NCI-H1417 treated with DMSO at 0.1 percent for 48 hours (cell line): ENCODE data around the gene PINK1.

ENCODE experiments used
- DNase-seq: peaks from one replicate; lab custom pipeline; 2025; lab: John Stamatoyannopoulos, UW

The PINK1 gene

GRCh38 chr1:20610970-20611369 lies 22.3 kb upstream of the PINK1 start:
- no peak for DNase-seq

- DNase-seq: no peak
These were observed 21.6 kb upstream of the PINK1 start for GRCh38 chr1:20611652-20612051.

DNA sequence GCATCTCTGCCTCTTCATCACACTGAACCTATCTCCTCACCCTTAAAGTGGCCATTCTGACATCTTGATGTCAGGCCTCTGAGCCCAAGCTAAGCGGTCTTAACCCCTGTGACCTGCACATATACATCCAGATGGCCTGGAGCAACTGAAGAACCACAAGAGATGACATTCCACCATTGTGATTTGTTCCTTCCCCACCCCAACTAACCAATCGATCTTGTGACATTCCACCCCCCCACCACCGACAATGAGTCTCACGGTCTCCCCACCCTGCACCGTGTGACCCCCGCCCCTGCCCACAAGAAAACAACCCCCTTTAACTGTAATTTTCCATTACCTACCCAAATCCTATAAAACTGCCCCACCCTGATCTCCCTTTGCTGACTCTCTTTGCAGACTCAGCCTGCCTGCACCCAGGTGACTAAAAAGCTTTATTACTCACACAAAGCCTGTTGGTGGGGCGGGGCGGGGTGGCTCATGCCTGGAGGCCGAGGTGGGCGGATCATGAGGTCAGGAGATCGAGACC lies 21.0 kb upstream of the PINK1 start:
- DNase-seq: no peak

- no peak for DNase-seq
These were observed 19.1 kb upstream of the PINK1 start for GRCh38 chr1:20614131-20614579.

DNA sequence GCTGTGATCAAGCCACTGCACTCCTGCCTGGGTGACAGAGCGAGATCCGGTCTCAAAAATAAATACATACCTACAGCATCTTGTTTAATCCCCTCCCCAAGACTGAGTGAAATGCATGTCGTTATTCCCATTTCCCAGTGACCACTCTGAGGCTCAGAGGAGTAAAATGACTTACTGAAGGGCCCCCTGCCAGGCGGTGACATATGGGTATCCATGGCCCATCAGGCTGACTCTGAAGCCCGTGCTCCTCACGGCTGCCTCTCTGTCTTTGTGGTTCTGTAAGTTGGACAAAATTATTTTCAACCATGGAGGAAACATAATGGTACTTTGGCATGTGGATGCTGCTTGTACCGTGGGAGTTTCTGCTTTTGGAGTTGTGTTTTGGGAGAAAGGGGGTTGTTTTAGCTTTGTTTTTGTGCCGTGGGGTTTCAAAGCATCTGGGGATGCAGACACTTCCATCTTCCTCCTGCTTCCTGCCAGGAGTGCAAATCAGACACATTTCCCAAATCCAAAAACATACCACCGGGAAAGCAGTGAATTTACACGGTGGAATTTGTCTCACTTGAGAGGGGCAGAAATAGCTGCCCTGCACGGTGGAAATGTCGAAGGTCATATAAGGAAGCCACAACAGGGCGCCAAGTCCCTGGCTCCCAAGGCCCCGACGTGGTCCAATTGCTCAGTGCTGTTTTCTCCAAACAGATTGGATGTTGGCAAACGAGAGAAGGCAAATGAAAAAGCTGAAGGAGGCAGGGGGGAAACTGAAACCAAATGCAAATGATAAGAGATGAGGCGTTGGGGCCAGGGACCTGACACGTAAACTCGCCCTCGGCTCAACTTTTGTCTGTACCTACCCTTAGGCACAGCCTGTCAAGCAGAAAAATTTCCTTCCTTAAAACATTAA lies 17.1 kb upstream of the PINK1 start:
- no peak for DNase-seq

DNA sequence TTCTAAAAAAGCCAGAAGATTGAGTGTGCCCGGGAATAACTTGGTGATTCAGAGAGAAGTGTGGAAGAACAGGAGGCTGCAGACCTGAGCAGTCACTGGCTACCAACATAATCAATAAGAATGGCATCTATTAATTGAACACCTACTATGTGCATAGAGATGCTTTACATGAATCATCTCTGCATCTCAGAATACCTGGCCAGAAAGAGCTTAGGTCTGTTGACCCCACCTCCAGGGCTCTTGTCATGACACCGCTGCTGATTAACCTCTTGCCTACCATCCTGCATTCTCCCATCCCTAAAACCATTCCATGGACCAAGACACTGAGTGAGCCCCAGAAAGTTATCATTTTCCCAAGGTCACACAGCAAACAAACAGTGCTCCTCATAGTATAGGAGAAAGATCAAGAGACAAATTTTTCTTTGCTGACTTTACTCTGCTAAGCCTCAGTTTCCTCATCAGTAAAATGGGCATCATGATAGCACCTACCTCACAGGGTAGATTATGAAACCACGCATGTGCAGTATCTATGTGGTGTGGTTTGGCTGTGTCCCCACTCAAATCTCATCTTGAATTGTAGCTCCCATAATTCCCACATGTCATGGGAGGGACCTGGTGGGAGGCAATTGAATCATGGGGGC lies 16.3 kb upstream of the PINK1 start:
- DNase-seq: no peak

GRCh38 chr1:20618550-20618949 lies 14.7 kb upstream of the PINK1 start:
- DNase-seq: no peak

- DNase-seq: no peak
These were observed 13.3 kb upstream of the PINK1 start for GRCh38 chr1:20619999-20620398.

DNA sequence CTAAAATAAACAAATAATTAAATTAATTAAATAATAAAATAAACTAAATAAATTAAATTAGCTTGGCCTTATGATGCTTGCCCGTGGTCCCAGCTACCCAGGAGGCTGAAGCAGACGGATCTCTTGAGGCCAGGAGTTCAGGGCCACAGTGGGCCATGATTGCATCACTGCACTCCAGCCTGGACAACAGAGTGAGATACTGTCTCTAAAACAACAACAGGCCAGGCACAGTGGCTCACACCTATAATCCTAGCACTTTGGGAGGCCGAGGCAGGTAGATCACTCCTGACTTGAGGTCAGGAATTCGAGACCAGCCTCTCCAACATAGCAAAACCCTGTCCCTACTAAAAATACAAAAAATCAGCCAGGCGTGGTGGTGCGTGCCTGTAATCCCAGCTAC lies 12.2 kb upstream of the PINK1 start:
- DNase-seq: no peak

GRCh38 chr1:20624709-20625108 lies 8.5 kb upstream of the PINK1 start:
- no peak for DNase-seq

DNA sequence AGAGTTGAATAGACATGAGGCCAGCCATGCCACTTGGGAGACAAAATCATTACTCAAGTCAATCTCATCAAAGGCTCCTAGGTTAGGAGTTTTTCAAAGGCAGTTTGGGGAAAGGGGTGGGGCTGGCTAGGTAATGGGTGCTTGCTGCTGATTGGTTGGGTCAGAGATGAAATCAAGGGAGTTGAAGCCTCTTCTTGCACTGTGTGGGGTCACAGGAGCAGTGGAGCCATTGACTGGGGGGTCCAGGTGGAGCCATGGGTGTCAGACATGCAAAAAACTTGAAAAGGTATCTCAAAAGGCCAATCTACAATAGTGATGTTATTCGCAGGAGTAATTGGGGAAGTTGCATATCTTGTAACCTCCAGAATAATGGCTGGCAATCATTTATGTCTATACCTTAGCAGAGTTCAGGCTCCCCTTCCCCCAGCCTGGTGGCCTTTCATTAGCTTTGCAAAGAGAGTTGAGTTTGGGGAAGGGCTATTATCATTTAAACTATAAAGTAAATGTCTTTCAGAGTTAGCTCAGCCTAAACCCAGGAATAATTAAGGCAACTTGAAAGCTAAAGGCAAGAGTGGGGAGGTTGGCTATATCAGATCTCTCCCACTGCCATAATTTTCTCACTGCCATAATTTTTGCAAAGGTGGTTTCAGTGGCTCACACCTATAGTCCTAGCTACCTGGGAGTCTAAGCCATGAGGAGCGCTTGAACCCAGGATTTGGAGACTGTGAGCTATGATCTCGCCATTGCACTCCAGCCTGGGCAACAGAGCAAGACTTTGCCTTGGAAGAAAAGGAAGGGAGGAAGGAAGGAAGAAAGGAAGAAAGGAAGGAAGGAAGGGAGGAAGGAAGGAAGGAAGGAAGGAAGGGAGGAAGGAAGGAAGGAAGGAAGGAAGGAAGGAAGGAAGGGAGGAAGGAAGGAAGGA lies 7.8 kb upstream of the PINK1 start:
- DNase-seq: no peak

DNA sequence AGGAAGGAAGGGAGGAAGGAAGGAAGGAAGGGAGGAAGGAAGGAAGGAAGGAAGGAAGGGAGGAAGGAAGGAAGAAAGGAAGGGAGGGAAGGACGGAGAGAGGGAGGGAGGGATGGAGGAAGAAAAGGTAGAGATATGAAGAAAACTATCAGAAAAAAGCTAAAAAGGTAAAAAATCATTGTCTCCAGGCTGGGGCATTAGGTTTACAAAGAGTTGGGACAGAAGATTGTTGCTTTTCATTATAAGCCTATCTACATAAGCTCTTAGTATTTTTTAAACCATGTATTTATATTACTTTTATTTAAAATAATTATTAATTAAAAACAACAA lies 7.2 kb upstream of the PINK1 start:
- no peak for DNase-seq

DNA sequence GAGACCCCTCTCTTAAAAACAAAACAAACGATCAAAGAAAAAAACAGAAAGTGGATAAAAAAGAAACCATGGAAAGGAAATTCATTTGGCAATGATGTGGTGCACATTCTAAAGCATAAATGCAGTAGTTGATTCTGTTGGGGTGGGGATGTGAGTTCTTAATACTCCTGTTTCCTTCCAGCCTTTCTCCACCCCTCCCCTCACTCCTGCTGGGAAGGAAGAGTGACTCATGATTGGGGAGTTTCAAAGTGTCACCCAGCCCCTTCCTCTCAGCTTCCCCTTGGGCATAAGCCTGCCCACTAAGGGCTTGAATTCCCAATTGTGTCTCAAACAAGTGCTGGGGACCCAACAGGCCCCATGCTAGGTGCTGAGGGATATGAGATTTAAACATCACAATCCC lies 6.7 kb upstream of the PINK1 start:
- DNase-seq: no peak

DNA sequence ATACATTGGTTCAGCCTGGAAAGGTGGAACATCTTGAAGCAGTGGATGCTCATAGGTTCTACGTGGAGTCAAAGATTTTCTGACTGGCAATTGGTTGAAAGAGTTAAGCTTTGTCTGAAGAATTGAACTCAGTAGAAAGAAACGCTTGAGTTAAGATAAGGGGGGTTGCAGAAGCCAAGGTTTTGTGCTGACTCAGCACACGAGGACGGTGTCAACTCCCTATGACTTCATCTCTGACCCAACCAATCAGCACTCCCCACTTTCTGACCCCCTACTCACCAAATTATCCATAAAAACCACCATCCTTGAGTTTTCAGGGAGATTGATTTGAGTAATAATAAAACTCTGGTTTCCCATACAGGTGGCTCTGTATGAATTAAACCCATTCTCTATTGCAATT lies 2.5 kb upstream of the PINK1 start:
- DNase-seq: no peak

DNA sequence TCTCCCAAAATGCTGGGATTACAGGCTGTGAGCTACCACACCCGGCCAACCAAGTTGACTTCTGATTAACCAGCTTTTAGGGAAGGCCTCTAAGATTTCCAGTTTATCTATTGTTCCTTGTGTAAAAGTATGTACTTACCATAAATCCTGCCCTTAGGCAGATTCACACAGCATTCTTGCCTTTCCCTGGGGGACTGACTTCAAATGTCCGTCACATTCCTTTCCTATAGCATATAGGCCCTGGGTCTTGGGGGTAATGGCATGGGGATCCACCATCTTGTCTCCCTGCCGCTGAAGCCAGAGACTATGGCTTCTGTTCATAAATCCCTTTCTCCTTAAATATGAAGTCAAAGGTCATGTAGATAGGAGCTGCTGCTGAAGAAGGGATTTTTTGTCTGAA lies 872 bp upstream of the PINK1 start:
- no peak for DNase-seq

DNA sequence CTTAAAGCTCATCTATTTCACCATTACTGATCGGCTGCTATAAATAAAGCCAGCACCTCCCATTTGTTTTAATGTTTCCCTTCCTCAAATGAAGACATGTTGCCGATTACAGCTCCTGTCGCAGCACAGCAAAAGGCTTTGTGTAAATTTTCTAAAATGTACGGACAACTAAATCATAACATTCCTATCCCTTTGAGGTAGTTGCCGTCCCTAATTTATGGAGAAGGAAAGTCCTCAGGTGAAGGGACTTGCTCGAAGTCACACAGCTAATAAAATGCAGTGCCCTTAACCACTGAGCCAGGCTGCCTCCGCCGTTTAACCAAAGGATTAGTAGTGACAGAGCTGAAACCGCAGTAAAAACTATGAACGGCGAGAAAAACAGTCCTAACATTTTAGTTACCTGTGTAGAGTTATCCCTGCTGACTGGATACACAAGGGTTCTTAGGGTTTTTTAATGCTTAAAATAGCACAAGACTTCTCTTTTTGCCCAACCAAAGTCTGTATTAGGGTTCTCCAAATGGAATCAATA lies 871 bp downstream of the PINK1 start:
- no peak for DNase-seq

- DNase-seq: no peak
These were observed 1.4 kb downstream of the PINK1 start for GRCh38 chr1:20634594-20635084.

DNA sequence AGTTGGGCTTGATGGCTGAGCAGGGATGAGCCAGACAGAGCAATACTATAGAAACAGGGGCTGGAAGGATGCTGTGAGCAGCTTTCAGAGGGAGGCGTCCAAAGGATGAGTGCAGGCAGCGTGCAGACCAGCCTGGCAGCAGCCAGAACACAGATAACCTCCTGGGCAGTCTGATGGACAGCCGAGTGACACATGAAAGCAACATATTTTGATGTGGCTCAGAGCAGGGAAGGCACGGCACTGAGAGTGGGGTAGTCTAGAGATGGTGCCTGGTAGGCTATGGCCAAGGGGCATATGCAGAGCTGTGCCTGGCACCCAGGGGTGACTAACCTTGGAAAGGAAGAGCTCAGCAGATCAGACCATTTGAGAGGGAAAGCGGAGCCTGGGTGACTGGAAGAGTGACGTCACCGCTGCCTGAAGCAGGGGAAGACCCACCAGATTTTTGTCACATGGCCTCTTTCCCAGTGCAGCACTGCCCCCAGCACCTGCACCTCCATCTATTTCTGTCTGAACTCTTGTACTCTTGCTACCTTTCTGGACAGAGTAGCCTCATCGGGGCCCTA lies 3.6 kb downstream of the PINK1 start:
- DNase-seq: no peak

GRCh38 chr1:20640183-20640597 lies 6.9 kb downstream of the PINK1 start:
- no peak for DNase-seq

DNA sequence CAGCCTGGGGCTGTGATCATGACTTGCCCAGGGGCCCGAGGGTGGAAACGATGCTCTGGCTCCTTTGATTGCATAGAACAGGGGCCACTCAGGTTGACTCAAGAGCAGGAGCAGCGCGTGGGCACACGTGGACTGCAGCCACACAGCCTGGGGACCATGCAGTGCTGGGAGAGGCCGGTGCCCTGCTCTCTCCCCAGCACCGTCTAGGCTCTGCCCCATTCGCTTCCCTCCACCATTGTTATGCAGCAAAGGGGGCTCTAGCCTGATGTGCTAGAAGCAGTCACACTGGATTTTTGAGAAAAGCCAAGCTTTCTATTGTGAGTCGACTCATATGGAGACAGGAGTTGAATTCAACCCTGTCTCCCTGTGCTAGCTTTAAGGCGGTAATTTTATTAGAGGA lies 8.7 kb downstream of the PINK1 start:
- no peak for DNase-seq

GRCh38 chr1:20643080-20643479 lies 9.8 kb downstream of the PINK1 start:
- no peak for DNase-seq

DNA sequence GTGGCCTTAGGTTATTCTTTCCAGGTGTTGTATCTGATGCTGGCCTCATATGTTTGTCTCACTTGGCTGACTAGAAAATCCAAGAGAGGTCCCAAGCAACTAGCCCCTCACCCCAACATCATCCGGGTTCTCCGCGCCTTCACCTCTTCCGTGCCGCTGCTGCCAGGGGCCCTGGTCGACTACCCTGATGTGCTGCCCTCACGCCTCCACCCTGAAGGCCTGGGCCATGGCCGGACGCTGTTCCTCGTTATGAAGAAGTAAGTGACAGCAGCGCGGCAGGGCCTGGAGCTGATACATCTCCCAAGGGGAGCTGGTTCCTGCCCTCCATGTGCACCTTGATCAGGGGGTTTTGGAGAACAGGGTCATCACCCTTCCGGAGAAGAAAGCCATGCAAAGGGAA lies 11.2 kb downstream of the PINK1 start:
- DNase-seq: no peak
